HG02763 (cell line): Measurements from ENCODE around the gene AKT3.

Experiments used
- ATAC-seq: cut with Tn5 transposase; IDR thresholded peaks from one replicate; pipeline ENCODE4 v1.9.1; 2021; ENCODE audit warnings: mild to moderate bottlenecking, moderate library complexity; ENCODE audit not compliant: unreplicated experiment

AKT3 gene

DNA sequence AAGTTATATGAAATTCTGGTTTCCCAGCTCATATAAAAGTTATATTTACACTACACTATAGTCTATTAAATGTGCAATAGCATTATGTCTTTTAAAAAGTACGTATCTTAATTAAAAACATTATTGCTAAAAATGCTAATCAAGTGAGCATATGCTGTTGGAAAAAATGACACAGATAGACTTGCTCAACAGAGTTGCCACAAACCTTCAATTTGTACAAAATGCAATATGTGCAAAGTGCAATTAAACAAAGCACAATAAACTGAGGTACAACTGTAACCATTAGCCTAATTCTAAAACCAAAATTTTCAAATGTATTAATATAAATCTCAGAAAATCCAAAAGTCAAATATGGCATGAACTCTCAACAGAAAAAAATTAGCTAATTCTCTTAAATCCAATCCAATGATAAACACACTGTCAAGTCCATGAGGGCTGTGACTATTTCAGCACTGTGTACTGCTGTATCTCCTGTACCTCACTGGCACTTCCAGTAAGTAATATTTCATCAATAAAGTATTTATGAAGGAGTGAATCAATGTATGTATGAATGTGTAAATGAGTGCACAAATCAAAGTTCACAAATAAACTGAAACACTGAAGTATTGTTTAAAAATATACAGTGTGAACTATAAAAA, 116.3 kb downstream of the AKT3 start:
- no peak for ATAC-seq

DNA sequence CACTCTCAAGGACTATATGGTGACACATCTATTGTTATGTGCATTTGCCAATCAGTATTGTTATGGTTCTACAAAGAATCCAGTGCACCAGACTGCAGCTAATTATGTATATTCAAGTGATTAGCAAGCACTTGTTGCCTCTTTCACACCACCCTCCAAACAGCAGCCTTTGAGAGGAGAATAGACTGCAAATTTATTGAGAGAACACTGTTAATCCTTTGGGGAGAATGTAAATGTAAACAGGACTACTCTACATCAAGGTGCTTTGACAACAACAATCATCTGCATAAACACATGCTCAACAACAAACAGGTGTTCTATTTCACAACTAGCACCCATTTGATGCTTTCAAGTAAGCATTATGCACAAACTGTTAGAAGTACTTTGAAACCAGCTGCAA, 117.4 kb downstream of the AKT3 start:
- ATAC-seq, result no peak

DNA sequence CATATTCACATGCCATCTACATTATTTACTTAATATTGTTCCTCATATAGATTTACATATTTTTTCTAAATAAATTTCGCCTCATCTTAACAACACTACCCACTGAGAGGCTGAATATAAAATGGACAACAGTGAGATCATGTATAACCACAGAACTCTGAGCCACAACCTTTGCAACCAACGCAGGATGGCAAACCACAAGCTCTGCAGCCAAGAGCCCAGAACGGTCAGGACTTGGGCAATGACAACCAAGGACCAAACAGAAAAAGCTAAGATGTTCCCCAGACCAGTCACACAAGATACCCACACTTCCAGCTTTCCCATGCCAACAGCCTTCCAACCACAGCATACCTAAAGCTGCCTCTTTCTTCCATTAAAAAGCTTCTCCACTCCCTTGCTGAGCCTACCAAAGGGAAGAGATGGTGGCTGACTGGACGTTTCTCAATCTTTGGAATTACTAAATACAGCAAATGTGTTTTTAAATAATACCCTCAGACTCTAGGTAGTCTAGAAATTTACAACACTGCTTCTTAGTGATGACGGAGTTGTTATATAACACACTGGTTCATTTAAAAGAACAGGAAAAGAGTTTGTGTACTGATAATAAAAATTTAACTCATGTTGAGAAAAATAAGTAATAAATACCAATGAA, 117.9 kb downstream of the AKT3 start:
- ATAC-seq, result no peak

DNA sequence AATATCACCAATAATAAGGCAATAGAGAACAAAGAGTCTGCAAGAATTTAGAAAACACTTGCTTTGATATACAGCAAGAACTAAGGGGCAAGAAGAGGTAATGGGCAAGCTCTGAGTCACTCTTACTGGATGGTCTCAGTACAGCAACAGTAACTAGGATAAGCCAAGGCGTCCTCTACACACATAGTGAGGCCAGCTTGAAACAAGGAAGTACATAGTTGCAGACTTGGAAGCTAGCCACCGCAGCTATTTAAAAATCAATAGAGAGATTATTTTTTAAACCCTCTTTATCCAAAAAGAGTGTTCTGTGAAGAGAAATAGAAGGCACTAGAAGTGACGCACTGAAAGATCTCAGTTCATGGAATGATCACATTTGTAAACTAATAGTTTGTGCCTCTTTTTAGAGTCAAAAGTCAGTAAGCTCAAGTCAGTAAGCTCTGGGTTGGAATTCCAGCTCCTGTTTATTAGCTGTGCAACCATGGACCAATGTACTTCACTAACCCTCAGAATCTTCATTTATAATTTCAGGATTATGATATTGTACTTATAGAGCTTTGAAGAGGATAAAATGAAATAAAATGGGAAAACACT, 118.6 kb downstream of the AKT3 start:
- no peak for ATAC-seq

DNA sequence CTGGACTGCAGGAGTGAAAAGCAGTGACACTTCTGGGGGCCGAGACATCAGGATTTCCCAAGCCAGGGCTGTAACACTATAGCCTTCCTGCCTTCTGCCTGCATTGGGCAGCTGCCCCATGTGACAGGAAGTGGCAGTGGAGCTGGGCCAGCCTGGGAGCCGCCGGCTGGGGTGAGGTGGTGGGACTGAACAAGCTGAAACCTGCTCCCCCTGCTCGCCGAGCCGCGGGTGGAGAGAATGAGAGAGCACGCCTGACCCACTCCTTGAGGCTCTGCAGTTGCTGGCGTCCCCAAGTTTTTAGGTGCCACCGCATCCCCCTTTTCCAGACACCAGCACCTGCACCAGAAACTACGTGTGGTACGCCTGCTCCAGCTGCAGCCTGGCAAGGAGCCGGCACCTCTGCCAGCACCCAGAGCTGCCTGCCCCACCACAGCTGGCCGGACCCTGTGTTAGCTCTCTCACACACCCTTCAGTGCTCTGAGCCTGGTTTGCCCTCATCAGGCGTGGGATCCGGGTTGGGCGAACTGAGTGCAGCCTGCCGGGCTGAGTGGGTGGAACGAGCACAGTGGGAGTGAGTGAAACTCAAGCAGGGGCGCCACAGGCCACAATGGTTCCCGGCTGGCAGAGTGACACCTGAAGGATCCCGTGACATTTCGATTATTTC, 119.4 kb downstream of the AKT3 start:
- ATAC-seq, result no peak

DNA sequence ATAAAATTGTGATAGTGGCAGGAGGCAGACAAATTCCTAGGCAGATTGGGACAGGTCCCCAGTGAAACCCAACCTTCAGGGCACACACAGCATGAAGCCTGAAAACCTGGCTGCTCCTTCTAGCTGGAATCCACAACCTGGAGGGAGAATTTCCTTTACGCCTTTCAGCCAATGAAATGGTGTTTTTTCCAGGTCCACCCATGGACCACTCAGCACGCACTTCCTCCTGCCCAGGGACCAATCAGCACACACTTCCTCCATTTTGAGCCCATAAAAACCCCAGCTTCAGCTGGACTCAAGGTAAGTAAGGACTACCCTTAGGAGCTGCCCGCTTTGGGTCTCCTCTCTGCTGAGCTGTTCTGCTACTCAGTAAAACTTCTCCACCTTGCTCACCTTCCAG, 120.1 kb downstream of the AKT3 start:
- no peak for ATAC-seq

DNA sequence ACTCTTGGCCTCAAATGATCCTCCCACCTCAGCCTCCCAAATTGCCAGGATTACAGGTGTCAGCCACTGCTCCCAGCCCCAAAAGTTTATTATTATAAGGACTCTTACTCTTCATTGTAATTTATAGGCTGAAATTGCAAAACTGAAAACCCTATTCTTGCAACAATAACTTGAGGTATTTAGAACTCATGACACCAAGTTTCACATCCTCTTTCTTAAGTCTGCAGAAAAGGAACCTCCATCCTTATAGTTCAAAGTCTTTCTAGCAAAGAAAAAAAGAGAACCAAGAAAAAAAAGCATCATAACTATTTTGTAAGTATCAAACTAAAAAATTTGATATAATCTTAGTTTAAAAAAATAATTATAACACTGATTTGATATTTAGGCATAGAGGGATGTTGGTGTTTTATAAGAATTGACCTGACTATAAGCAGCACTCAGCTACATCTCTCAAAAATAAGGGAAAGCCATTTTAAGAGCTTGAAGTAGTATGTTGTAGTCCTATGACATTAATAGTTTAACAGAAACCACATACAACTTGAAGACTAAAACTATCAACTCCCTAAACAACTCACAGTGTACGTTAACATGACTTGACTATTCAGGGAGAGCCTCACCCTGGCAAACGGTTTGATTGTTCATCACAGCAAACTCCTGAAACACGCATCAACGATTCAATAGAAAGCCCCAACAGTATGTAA, 122.4 kb downstream of the AKT3 start:
- peak; percentile 79 for ATAC-seq

DNA sequence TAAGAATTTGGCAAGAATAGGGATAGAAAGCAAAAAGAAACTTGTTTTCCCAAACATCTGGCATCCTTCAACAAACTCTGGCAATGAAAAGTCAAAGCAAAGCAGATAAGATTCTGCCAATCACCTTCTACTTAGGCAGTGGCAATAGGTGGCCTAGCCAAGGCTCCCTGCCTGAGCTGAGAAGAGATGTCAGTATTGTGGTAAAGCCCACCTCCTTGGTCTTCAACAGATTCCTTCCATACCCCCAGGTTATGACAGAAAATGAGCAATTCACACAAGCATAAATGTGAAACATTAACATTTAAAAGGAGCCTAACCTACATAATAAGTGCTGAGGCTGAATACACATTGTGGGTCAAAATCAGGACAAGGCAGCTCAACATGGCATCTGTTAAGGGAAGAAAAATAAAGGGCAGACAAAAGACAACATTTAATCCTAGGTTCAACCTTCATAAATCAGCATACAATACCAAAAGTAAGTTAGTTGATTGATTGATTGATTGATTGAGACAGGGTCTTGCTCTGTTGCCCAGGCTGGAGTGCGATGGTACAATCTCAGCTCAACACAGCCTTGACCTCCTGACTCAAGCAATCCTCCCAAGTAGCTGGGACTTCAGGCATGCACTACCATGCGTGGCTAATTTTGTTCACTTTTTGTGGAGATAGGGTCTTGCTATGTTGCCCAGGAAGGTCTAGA, 123.1 kb downstream of the AKT3 start:
- peak; percentile 13 for ATAC-seq

DNA sequence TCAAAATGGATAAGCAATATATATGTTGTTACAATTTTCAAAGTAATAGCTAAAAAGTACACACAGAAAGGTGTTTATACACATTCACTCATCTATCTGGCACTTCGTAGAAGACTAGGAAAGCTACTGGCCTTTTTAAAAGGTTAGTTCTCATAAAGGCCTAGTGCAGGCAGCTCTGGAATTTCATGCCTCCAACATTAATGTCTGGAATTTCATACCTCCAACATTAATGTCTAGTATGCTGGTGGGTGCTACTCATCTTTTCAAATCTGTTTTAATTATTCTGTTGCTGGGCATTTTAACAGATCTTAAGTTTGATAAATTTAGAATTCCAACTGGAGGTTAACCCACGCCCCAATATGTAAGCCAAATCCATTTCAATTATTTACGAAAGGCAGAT, 124.2 kb downstream of the AKT3 start:
- no peak for ATAC-seq

DNA sequence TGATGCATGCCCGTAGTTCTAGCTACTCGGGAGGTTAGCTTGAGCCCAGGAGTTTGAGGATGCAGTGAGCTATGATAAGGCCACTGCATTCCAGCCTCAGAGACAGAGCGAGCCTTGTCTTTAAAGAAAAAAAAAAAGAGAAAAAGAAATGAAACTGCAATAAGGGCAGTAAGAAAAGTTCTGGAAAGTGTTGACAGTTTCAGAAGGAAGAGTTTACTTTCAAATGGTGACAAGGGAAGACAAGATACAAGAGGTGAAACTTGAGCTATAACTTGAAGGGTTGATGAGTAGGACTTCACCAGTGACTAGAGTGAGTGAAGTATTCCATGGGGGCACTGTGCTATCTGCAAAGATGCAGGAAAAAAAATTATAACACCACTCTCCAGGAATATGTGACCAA, 125.0 kb downstream of the AKT3 start:
- ATAC-seq, result no peak

DNA sequence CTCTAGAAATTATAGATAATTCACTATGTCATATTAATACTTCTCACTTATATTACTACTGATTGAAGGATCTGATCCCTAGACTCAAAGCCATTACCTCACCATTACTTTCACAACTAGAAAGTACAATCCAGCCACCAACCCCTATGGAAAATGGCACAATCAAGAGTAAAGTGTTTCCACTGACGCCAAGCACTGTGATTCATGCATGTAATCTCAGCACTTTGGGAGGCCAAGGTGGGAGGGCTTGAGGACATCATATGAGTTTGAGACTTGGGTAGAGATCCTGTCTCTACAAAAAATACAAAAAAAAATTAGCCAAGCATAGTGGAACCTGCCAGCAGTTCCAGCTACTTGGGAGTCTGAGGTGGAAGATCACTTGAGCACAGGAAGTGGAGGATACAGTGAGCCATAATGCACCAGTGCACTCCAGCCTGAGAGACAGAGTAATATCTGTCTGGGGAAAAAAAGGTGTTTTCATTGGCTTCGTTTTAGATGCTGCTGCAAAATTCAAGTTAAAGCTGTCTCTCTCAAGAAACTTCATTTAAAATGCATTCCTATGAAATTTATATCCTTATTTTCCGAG, 126.5 kb downstream of the AKT3 start:
- no peak for ATAC-seq

DNA sequence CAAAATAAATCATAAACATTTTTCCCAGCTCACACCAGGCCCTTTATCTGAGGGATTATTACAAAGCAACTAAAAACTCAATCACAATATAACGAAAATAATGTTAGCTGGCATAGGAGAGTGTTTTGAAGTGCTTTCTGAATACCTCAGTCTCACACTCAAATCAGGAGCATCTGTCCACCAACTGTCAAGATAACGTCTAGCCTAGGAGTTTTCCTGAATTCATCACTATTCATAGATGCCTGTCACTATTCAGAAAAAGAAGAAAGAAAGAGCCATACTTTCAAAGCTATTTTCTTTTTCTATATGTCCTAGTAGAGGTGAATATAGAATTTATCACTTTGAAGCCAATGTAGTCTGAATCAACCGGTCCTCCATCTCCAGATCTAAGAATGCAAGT, 127.0 kb downstream of the AKT3 start:
- no peak for ATAC-seq

DNA sequence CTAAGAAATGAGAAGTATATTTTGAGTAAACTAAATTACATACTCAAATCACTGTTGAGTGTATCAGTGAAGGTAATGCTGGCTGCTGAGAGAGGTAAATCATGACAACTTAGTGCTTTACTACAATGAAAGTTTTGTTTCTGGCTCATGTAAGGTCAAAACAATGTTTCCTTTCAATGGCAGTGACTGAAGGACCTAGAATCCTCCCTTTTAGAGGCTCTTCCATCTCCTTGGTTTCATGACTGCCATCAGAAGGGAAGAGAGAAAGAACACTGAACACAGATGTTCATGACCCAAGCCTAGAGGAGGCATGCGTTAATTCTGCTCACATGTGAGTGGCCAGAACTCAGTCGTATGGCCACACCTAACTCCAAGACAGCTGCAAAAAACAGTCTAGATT, 130.6 kb downstream of the AKT3 start:
- no peak for ATAC-seq

DNA sequence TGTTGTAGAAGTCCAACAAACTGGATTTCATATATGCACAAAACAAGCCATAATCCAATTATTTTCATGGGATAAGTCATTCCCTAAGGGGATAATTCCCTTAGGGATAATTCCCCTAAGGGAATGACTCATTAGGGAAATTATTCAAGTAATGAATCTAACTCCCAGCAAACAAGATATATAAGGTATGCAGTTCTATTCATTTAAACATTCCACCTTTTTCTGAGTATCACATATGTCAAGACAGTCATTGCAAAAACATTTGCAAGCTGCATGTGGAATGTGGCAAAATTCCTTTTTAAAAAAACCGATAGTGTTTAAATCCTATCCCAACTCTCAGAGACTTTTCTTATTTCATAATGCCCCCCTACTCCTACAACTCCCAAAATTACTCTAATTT, 131.2 kb downstream of the AKT3 start:
- ATAC-seq, result no peak

DNA sequence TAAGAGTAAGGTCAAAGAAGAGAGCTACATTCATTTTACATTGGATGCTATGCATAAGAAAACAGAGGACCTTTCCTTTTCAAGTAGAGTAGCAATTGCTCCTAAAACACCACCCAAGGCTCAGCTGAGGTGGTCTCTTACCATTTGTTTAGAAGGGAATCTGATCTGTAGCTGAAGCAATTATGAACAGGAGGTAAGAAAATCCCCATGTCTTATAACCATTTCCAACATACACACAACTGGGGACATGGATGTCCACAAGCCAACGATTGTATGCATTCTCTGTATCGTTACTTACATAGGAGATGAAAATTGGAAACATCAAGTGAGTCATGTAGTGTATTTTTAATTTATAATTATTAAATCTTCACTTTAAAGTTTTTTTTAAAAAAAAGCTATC, 132.0 kb downstream of the AKT3 start:
- ATAC-seq, result no peak

DNA sequence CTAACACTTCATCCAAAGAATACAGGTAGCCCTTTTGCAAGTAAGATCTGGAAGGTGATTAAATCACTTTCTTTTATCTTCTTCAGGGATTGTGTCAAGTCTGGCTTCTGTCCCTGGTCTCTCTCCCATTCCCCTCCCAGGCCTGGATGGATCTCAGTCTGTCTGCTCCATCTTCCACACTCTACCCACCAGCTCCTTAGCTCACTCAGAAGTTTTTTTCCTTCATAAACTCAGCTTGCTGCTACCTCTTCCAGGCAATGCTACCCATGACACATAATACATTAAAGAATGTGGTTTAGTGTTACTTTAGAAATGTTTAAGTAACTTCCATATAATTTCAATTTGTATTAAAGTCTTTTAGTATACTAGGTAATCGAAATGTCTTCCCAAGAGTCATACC, 133.1 kb downstream of the AKT3 start:
- ATAC-seq, result no peak

DNA sequence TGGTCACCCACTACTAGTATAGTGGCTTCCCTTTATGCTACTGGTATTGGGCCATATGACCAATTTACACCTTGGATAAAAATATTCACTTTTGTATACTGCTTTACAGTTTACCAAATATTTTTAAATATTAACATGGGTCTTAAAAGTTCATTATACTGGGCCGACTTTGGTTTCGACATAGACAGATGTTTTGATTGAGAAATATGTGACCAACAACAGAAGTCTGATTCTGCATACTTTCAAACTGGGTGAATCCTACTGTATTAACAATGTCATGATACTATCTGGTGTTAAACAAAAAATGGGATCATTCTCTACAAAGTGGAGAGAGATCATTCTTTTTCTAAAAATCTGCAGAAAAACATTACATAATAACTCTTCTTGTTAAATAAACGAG, 134.8 kb downstream of the AKT3 start:
- ATAC-seq, result no peak

DNA sequence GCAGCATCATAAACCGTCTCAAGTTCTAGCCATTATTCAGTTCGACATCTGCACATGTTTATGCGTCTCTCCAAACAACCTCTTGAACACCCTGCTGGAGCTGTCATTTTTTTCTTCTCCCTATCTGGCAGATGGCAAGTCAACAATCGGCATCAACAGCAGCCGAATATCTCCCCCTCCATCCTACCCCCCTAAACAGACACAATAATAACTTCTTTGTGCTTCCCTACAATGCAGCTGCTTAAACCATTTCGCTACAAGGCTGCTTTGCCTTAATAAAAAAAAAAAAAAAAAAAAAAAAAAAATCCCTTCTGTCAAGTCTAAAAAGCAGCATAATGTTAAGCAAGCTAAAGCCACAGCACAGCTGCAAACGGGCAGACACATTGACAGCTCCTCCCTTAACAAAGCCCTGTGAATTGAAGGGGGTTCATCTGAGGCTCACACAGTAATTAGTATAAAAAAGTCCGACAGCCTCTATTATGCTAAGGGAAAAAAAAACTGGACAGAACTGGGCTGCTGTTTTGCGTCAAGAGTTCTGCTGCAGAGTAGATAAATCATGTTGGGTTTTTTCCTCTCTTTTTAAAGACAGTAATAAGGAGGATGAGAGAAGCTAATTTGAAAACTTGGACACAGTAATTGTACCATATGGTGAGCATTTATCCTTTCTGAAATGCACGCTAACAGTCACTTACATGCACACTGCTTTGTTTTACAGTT, 136.4 kb downstream of the AKT3 start:
- no peak for ATAC-seq

DNA sequence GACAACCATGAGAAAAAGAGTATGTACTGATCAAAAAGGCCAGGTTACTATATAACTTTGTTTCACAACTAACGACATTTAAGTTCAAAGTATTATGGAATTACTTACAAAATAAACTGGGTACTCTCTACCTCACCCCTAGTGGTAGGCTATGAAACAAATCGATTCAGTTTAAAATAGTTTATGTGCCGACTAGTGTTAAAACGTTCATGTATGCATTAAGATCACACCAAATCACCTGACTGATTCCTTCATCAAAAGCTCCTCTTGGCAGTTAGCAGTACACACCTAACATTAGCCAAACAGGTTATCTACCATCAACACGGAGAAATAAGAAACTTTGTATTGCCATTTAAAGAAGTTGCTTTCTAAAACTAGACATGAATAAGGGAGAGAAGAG, 137.1 kb downstream of the AKT3 start:
- no peak for ATAC-seq

DNA sequence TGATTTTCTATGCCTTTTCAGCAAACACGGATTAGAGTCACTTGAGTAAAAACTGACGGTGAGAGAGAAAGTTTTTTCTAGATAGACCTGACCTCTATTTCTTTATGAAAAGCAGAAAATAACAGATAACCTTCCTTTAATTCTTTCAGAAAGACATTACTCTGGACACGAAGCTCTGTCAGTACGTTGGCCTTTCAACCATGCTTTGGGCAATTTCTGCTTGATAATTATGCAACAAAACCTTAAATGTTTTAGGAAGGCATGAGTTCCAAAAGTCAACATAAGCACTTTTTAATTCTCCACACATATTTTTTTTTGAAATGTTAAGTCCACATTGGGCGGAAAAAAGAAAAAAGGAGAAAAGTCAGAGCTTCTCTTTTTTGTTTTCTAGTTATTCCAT, 137.8 kb downstream of the AKT3 start:
- no peak for ATAC-seq
